ENCODE measurements around the gene EFNB2.

GRCh38 chr13:106550570-106551135, 15.2 kb upstream of the EFNB2 start:
- no peak for TF ChIP-seq CTCF (conservative IDR thresholded peaks at IDR 0.05)
- TF ChIP-seq EZH2 (IDR thresholded peaks at IDR 0.05; ENCODE audit: low read depth), result no peak
